ENCODE data around the gene TMEM126A. TPM values are rescaled to one million over a fixed set of nuclear protein-coding genes. Genes with fewer than 3 reads are reported as not detected.

The TMEM126A gene
- total RNA-seq, 1 experiment from 2014 or later, result 50.9 TPM

GRCh38 chr11:85656777-85657176 lies 9.0 kb downstream of the TMEM126A start:
- in situ Hi-C loops (cut with HindIII; ENCODE audit: low pct_unique_long_range_greater_than_20kb, low sequenced_read_pairs), result no loop called here
- ATAC-seq (no peak), DNase-seq (ENCODE audit: low read depth, low spot score) (no peak)
- Histone ChIP-seq H3K36me3 (ENCODE audit: control insufficient read depth, insufficient read depth, low read length) (peaks cover 73% of the 10 kb centered on the region), H3K4me1 (ENCODE audit: control insufficient read depth, insufficient read depth, low read length) (peaks cover 26% of the 10 kb centered on the region), H3K4me3 (ENCODE audit: low read depth in 2 of 2, low read length in 2 of 2) (no peak overlapping the region), H3K27ac (ENCODE audit: low read length) (no peak overlapping the region), H3K27me3 (ENCODE audit: control insufficient read depth, insufficient read depth, low read length) (no peaks in the 10 kb centered on the region), H3K9me3 (ENCODE audit: control insufficient read depth, insufficient read depth, low read depth, low read length) (no peaks in the 10 kb centered on the region)
- POLR2A ChIA-PET, result interaction anchor here (1.0 kb wide), 2 partner anchors 8 to 9 kb away, joined by 3 to 4 read pairs; no protein-coding TSS in a partner anchor
- intact Hi-C loops (cut with micrococcal nuclease; ENCODE audit: unreplicated experiment), result no loop called here
- CTCF ChIA-PET, result no interaction called here
- TF ChIP-seq REST (IDR thresholded peaks at IDR 0.05; ENCODE audit: insufficient read depth in 1 of 2, low read depth in 2 of 2, low read length in 1 of 2), result no peak
- no peak for TF ChIP-seq SIN3A (IDR thresholded peaks at IDR 0.05; ENCODE audit: borderline replicate concordance, insufficient read depth, low read depth, low read length)
- no peak for TF ChIP-seq CTCF (IDR thresholded peaks at IDR 0.05)
- no peak for TF ChIP-seq POLR2AphosphoS5 (IDR thresholded peaks at IDR 0.05; ENCODE audit: low read depth, low read length)
- no peak for TF ChIP-seq TCF7L2 (IDR thresholded peaks at IDR 0.05; ENCODE audit: low read depth, low read length)
- BruUV-seq (replicated peaks), result no TSS peak

- CTCF ChIA-PET, result interaction anchor here (0.7 kb wide), 1 partner anchor 204 kb away, joined by 6 read pairs; no protein-coding TSS in a partner anchor
- no peaks in the 10 kb centered on the region for H3K27me3 ChIP-seq (ENCODE audit: control insufficient read depth, insufficient read depth, low read length)
- POLR2A ChIA-PET, result interaction anchor here (0.7 kb wide), 1 partner anchor 22 kb away, joined by 5 read pairs; no protein-coding TSS in a partner anchor
- peaks cover 77% of the 10 kb centered on the region for H3K36me3 ChIP-seq (ENCODE audit: control insufficient read depth, insufficient read depth, low read length)
- no peak overlapping the region for H3K4me3 ChIP-seq (ENCODE audit: low read depth in 2 of 2, low read length in 2 of 2)
- peaks cover 26% of the 10 kb centered on the region for H3K4me1 ChIP-seq (ENCODE audit: control insufficient read depth, insufficient read depth, low read length)
- ATAC-seq (no peak), DNase-seq (ENCODE audit: low read depth, low spot score) (no peak)
- no peaks in the 10 kb centered on the region for H3K9me3 ChIP-seq (ENCODE audit: control insufficient read depth, insufficient read depth, low read depth, low read length)
- in situ Hi-C loops (cut with HindIII; ENCODE audit: low pct_unique_long_range_greater_than_20kb, low sequenced_read_pairs) (no loop called here), intact Hi-C loops (cut with micrococcal nuclease; ENCODE audit: unreplicated experiment) (no loop called here)
- H3K27ac ChIP-seq (ENCODE audit: low read length), result no peak overlapping the region
- BruUV-seq (replicated peaks), result no TSS peak
- TF ChIP-seq SIN3A (IDR thresholded peaks at IDR 0.05; ENCODE audit: borderline replicate concordance, insufficient read depth, low read depth, low read length), result no peak
- no peak for TF ChIP-seq CTCF (IDR thresholded peaks at IDR 0.05)
- no peak for TF ChIP-seq POLR2AphosphoS5 (IDR thresholded peaks at IDR 0.05; ENCODE audit: low read depth, low read length)
- no peak for TF ChIP-seq REST (IDR thresholded peaks at IDR 0.05; ENCODE audit: insufficient read depth in 1 of 2, low read depth in 2 of 2, low read length in 1 of 2)
- TF ChIP-seq TCF7L2 (IDR thresholded peaks at IDR 0.05; ENCODE audit: low read depth, low read length), result no peak
These were observed 10.4 kb downstream of the TMEM126A start for GRCh38 chr11:85658180-85658579.

Data from Panc1 (cell line).